ENCODE data around the gene ADCY3. TPM values are rescaled to one million over a fixed set of nuclear protein-coding genes. Genes with fewer than 3 reads are reported as not detected.

The ADCY3 gene
- total RNA-seq, 2 experiments from 2014 or later, result 59.5 to 92.8 TPM

DNA sequence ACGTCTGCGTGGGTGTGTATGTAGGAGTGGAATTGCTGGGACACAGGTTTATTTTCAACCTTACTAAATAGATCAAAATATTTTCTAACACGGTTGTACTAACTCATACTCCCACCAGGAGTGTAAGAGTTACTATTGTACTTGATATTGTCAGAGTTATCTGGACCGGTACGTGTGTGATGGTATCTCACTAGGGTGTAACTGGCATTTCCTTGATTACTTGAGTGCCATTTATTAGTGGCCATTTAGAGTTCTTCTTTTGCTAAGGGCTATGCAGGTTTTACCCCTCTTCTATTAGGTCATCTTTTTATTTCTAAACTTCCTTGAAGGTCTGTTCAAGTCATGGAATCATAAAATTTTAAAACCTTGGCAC, 93.3 kb downstream of the ADCY3 start:
- Mint-ChIP-seq H3K36me3 (ENCODE audit: low read depth) (peaks cover 42% of the 10 kb centered on the region), H3K9me3 (ENCODE audit: low read depth) (no peaks in the 10 kb centered on the region), H3K4me1 (peaks cover 20% of the 10 kb centered on the region), H3K27me3 (no peaks in the 10 kb centered on the region), H3K4me3 (no peak overlapping the region), H3K27ac (peak overlapping the region; percentile 28)
- DNase-seq (no peak), ATAC-seq (no peak)
- POLR2A ChIA-PET, result interaction anchor here (0.6 kb wide), 2 partner anchors 14 to 108 kb away, joined by 3 read pairs; no protein-coding TSS in a partner anchor
- intact Hi-C loops (cut with DNase I, micrococcal nuclease), result loop anchor here (1.0 kb wide), 3 partner anchors 336 to 416 kb away; no protein-coding TSS in a partner anchor
- CTCF ChIA-PET, result interaction anchor here (1.0 to 4.1 kb wide), 10 partner anchors 8 to 523 kb away, joined by 3 to 67 read pairs (median 5); no protein-coding TSS in a partner anchor

DNA sequence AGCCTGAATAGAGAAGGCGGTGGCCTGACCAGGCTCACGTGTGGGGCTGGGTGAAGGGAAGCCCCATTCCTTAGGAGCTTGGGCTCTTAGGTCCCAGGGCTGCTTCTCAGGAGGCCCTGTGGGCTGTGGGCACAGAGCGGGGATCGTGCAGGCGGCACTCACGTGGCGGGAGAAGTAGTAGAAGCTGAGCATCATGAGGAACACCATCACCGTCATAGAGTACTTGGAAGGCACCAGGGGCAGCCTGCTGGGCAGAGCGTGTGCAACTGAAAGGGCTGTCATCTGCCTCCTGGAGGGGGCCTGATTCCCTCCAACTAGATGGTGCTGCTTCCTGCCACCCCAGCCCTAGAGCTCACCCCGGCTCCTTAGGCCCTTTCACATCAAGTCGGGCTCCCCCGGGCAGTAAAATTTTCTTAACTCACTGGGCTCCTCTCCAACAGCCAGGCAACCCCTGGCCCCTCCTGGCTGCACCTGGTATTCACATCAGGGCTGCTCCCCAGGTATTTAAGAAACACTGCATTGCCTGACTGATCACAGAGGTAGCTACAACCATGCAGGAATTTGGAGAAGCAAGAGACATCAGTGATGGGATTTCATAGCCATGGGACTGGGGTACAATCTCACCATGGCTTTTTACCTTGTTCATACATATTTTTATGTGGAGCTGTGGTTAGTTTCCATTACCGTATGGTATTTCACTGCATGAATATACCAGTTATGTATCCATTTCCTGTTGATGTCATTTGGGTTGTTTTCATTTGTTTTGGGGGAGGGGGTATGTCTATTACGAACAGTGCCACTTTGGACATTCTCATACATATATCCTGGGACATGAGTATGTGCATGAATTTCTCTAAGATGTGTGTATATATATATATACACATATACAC, 93.9 kb downstream of the ADCY3 start:
- DNase-seq (peak; percentile 33), ATAC-seq (peak; percentile 30)
- Mint-ChIP-seq H3K27ac (peak overlapping the region; percentile 73), H3K36me3 (ENCODE audit: low read depth) (peaks cover 46% of the 10 kb centered on the region), H3K9me3 (ENCODE audit: low read depth) (no peaks in the 10 kb centered on the region), H3K4me1 (peaks cover 20% of the 10 kb centered on the region), H3K27me3 (no peaks in the 10 kb centered on the region), H3K4me3 (no peak overlapping the region)
- ChIA-PET POLR2A (interaction anchor here (0.5 to 0.6 kb wide), 3 partner anchors 13 to 282 kb away, joined by 3 read pairs; no protein-coding TSS in a partner anchor), CTCF (interaction anchor here (1.0 to 4.1 kb wide), 7 partner anchors 20 to 416 kb away, joined by 3 to 67 read pairs (median 5); no protein-coding TSS in a partner anchor)
- intact Hi-C loops (cut with DNase I, micrococcal nuclease), result loop anchor here in 1 of 2 experiments (2.0 kb wide), 1 partner anchor 213 kb away; no protein-coding TSS in a partner anchor

DNA sequence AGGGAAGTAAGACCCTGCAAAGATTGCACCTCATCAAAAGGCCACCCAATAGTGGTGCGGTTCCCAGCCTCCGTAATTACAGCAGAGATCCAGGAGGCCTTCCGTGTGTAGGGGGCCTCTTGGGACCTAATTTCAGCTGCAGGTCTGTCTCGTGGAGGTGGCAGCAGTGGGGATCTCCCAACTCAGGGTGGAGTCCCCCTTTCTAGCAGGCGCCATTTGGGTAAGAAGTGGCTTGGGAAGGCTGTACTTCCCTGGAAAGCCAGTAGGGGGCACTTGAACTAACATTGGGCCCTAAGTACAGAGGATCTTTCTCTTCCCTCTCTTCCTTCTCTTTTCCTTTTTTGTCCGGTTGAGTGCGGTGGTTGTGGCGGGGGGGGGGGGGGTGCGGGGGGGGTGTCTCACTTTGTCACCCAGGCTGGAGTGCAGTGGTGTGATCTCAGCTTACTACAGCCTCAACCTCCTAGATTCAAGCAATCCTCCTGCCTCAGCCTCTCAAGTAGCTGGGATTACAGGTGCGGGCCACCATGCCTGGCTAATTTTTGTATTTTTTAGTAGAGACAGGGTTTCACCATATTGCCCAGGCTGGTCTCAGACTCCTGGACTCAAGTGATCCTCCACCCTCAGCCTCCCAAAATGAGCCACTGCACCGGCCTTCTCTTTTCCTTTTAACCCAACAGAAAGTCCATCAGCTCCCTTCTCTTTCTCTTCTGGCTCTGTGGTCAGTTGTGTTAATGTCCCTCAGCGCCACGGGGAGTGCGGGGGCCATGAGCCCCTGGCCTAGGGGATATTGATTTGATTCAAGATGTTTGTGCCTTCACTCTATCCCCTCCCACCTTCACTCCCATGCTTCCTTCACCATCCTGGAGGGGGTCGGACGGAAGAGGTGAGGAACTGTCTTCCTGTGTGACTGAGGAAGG, 94.8 kb downstream of the ADCY3 start:
- Mint-ChIP-seq H3K4me3 (no peak overlapping the region), H3K27me3 (no peaks in the 10 kb centered on the region), H3K36me3 (ENCODE audit: low read depth) (peaks cover 54% of the 10 kb centered on the region), H3K9me3 (ENCODE audit: low read depth) (no peaks in the 10 kb centered on the region), H3K27ac (peak overlapping the region; percentile 73), H3K4me1 (peaks cover 20% of the 10 kb centered on the region)
- DNase-seq (peak; percentile 66), ATAC-seq (no peak)
- CTCF ChIA-PET, result interaction anchor here (1.3 to 4.1 kb wide), 5 partner anchors 30 to 415 kb away, joined by 3 to 67 read pairs (median 5); no protein-coding TSS in a partner anchor
- POLR2A ChIA-PET, result no interaction called here
- intact Hi-C loops (cut with DNase I, micrococcal nuclease), result loop anchor here in 1 of 2 experiments (2.0 kb wide), 1 partner anchor 212 kb away; no protein-coding TSS in a partner anchor

DNA sequence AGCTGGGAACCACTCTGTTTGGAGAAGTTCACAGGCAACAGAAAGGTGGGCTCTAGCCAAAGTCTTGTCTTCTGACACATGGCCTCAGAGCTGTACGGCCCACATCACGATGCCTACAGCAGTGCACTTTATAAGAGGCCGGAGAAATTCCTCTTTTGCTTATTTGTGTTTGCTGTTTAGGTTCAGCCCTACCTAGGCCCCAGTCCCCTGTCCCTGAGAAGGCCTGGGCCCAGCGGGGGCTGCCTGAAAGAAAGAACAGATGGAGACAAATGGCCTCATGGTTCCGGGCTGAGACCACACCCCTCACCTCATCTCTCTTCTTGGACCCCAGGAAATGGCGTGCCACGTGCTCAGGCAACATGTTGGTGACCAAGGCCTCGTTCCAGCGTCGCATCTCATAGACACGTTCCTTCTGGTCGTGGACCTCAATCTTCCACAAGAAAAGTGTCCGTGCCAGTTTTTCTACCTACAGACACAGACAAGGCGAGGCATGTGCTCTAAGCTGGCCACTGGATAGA, 95.9 kb downstream of the ADCY3 start:
- peaks cover 20% of the 10 kb centered on the region for H3K4me1 Mint-ChIP-seq
- intact Hi-C loops (cut with DNase I, micrococcal nuclease), result loop anchor here in 1 of 2 experiments (2.0 kb wide), 1 partner anchor 211 kb away; no protein-coding TSS in a partner anchor
- ChIA-PET CTCF (interaction anchor here (1.0 to 1.3 kb wide), 3 partner anchors 11 to 413 kb away, joined by 4 read pairs; no protein-coding TSS in a partner anchor), POLR2A (no interaction called here)
- H3K36me3 Mint-ChIP-seq (ENCODE audit: low read depth), result peaks cover 58% of the 10 kb centered on the region
- H3K27ac Mint-ChIP-seq, result no peak overlapping the region
- no peak for ATAC-seq
- no peaks in the 10 kb centered on the region for H3K27me3 Mint-ChIP-seq
- no peak overlapping the region for H3K4me3 Mint-ChIP-seq
- DNase-seq, result no peak
- no peaks in the 10 kb centered on the region for H3K9me3 Mint-ChIP-seq (ENCODE audit: low read depth)

DNA sequence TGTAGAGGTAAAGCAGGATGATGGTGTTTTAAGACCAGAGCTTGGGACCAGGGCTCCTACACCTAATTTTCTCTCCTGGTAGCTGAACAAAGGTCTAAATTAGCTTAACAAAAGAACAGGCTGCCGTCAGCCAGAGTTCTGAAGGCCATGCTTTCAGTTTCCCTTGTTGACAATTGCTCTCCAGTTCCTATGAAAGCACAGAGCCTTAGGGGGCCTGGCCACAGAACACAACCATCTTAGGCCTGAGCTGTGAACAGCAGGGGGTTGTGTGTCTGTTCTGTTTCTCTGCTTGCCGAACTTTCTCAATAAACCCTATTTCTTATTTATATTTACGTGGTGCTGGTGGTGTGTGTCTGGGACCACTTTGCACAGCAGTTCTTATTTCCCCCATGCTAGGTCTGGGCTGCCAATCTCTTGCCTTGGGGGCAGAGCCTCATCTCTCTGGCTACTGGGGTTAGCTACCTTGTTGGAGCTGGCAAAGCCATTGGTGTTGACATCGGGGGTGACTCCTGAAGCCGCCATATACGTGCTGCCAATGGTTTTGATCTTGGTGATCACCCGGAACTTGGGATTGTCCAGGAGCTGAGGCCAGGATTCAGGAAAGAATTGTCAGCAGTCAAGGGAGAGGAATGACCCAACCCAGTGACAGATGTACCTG, 97.9 kb downstream of the ADCY3 start:
- Mint-ChIP-seq H3K36me3 (ENCODE audit: low read depth) (peaks cover 65% of the 10 kb centered on the region), H3K4me3 (no peak overlapping the region), H3K4me1 (peaks cover 17% of the 10 kb centered on the region), H3K9me3 (ENCODE audit: low read depth) (no peaks in the 10 kb centered on the region), H3K27me3 (no peaks in the 10 kb centered on the region), H3K27ac (no peak overlapping the region)
- intact Hi-C loops (cut with DNase I, micrococcal nuclease), result no loop called here
- no peak for DNase-seq
- ATAC-seq, result no peak
- POLR2A ChIA-PET, result no interaction called here
- CTCF ChIA-PET, result interaction anchor here (0.7 to 0.8 kb wide), 2 partner anchors 9 to 338 kb away, joined by 3 read pairs; no protein-coding TSS in a partner anchor

DNA sequence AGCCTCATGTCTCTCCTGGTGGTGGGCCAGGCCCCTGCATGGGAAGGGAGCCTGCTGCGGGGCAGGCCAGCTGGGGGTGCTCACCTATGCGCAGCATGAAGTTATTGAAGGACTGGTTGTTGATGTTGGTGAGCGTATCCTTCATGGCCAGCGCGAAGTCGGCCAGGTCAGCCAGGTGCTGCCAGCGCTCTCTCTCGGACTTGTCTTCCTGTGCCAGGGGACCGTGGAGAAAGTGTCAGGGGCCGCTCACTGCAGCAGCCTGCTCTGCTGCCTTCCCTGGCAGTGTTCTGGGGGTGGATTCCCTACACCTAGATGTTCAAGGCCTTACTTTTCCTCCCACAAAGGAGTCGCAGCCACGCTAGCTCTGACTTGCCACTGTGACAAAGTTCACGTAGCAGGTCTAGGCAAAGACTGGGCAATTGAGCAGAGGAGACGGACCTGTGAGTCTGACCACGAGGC, 98.6 kb downstream of the ADCY3 start:
- H3K4me3 Mint-ChIP-seq, result no peak overlapping the region
- ATAC-seq, result no peak
- POLR2A ChIA-PET, result no interaction called here
- no peak for DNase-seq
- no peaks in the 10 kb centered on the region for H3K9me3 Mint-ChIP-seq (ENCODE audit: low read depth)
- CTCF ChIA-PET, result interaction anchor here (0.8 to 0.9 kb wide), 2 partner anchors 9 to 123 kb away, joined by 3 read pairs; no protein-coding TSS in a partner anchor
- intact Hi-C loops (cut with DNase I, micrococcal nuclease), result no loop called here
- peaks cover 69% of the 10 kb centered on the region for H3K36me3 Mint-ChIP-seq (ENCODE audit: low read depth)
- H3K27ac Mint-ChIP-seq, result no peak overlapping the region
- peaks cover 10% of the 10 kb centered on the region for H3K4me1 Mint-ChIP-seq
- no peaks in the 10 kb centered on the region for H3K27me3 Mint-ChIP-seq

DNA sequence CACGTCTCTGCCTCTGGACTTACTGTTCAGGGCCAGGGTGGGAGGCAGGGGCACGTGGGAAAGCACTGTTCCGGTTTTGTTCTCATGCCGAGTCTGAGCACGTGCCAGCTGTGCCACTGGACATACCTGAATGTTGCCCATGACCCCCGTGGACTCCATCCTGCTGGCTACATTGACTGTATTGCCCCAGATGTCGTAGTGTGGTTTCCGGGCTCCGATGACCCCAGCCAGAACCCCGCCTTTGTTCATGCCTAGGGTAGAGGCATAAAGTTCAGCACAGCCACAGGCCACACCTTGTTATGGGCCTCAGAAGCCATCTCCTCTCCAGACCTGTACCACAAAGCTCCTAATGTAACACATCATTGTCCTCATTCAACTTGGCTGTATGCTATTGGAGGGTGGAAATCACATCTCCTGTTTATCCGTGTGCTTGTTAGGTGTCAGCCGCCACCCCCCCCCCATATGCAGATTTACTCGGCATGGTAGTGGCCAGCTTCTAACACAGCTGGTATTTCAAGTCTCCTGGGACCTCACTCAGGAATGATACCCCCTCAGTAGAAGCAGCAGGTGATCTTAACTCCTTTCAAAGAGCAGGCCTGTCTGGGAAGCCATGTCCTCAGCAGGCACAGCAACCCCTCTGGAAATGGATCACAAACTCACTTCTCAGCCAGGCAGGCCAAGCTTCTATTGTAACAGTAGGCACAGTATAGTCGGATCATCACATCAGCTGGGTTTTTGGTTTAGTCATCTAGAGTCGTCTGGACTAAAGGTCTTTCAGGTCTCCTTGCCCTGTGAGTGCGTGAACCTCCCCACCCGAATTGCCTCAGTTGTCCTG, 99.2 kb downstream of the ADCY3 start:
- ATAC-seq, result no peak
- DNase-seq, result no peak
- intact Hi-C loops (cut with DNase I, micrococcal nuclease), result no loop called here
- H3K27ac Mint-ChIP-seq, result no peak overlapping the region
- H3K27me3 Mint-ChIP-seq, result no peaks in the 10 kb centered on the region
- CTCF ChIA-PET, result interaction anchor here (0.6 to 0.9 kb wide), 2 partner anchors 124 to 410 kb away, joined by 3 read pairs; no protein-coding TSS in a partner anchor
- peaks cover 71% of the 10 kb centered on the region for H3K36me3 Mint-ChIP-seq (ENCODE audit: low read depth)
- no peak overlapping the region for H3K4me3 Mint-ChIP-seq
- POLR2A ChIA-PET, result no interaction called here
- H3K4me1 Mint-ChIP-seq, result peaks cover 3% of the 10 kb centered on the region
- no peaks in the 10 kb centered on the region for H3K9me3 Mint-ChIP-seq (ENCODE audit: low read depth)

DNA sequence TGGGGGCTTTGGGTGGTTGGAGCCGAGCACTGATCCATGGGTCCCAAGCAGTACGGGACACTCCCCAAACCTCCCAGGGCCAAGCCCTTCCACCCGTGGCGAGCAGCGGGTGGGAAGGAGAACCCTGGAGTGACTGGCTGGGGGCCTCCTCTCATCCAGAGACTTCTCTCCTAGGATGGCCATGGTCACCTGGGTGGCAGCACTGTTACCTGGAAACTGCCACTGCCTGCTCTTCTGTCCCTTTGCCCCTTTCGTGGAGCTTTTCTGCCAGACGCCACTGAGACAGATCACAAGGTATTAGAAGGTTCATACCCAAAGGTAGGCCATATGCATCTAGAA, 99.9 kb downstream of the ADCY3 start:
- no peaks in the 10 kb centered on the region for H3K4me1 Mint-ChIP-seq
- peaks cover 72% of the 10 kb centered on the region for H3K36me3 Mint-ChIP-seq (ENCODE audit: low read depth)
- ChIA-PET POLR2A (no interaction called here), CTCF (interaction anchor here (0.5 to 0.6 kb wide), 2 partner anchors 60 to 410 kb away, joined by 3 to 4 read pairs; no protein-coding TSS in a partner anchor)
- intact Hi-C loops (cut with DNase I, micrococcal nuclease), result no loop called here
- no peaks in the 10 kb centered on the region for H3K27me3 Mint-ChIP-seq
- no peak overlapping the region for H3K27ac Mint-ChIP-seq
- no peak for ATAC-seq
- H3K4me3 Mint-ChIP-seq, result no peak overlapping the region
- no peaks in the 10 kb centered on the region for H3K9me3 Mint-ChIP-seq (ENCODE audit: low read depth)
- no peak for DNase-seq

DNA sequence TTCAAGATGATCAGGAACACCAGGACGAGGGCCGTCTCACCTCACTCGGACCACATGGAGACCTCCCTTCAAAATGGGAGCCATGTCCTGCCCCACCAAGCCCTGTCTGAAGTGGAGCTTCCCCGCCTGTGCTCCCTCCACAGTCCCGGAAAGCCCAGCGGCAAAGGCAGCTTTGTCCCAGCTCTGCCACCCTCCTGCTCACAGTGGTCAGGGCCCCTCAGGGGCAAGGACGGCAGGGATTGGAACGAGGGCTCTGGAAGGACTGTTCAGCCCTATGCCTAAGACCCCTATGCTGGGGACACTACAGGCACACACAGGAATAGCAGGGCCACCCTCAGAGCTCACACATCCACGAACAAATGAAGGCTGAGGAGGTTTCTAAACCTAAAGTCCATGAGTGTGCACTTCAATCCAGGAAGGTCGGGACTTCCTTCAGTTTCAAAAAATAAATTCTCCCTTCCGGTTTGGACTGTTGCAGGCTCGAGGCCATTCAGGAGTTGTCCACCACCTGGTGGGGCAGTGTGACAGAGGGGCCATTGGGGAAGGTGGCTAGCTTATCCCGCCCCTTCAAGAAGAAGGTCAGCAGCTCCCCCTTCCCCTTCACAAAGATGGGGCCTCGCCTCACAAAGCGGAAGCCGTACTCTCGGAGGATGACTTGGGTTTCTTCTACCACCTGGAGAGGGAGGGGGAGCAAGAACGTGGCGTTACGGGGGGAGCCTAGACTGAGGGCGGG, 100.4 kb downstream of the ADCY3 start:
- Mint-ChIP-seq H3K27me3 (no peaks in the 10 kb centered on the region), H3K4me3 (no peak overlapping the region), H3K27ac (no peak overlapping the region), H3K36me3 (ENCODE audit: low read depth) (peaks cover 67% of the 10 kb centered on the region), H3K9me3 (ENCODE audit: low read depth) (no peaks in the 10 kb centered on the region), H3K4me1 (no peaks in the 10 kb centered on the region)
- no peak for ATAC-seq
- DNase-seq, result no peak
- ChIA-PET CTCF (interaction anchor here (0.5 to 2.1 kb wide), 5 partner anchors 8 to 410 kb away, joined by 3 to 13 read pairs (median 3); no protein-coding TSS in a partner anchor), POLR2A (no interaction called here)
- intact Hi-C loops (cut with DNase I, micrococcal nuclease), result no loop called here
